Measurements from ENCODE around the gene SART1. TPM values are rescaled to one million over a fixed set of nuclear protein-coding genes. Genes with fewer than 3 reads are reported as not detected.
A peak's percentile ranks its signal among the peaks of the same experiment; 100 is the strongest.
"Not testable (repeated sequence)": the region's sequence is repeated elsewhere in the genome, so short reads cannot be mapped to it uniquely, and the experiment has no call there.

Gene SART1
- total RNA-seq, 1 experiment from 2014 or later: 45.7 TPM

GRCh38 chr11:66015936-66016792, 54.6 kb downstream of the SART1 start:
- peak; percentile 74 for DNase-seq (ENCODE audit: low read depth)

- DNase-seq (ENCODE audit: low read depth): no peak
These were observed 55.3 kb downstream of the SART1 start for GRCh38 chr11:66016793-66017177.

DNA sequence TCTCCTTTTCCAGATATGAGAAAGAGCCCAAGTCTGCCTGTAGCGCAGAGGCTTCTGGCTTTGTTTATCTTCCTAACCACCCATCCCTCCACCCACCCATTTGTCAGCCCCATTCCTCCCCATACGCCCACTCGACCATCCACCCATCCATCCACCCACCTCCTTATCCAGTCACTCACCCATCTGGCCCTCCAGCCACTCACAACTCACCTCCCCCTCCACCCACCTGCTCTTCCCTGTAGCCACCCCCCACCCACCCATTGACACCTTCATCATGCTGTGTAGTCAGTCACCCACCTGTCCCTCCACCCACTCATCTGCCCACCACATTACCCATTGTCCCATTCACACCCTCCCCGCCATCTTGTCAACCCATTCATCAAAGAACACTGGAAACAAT, 55.8 kb downstream of the SART1 start:
- no peak for DNase-seq (ENCODE audit: low read depth)

- no peak for DNase-seq (ENCODE audit: low read depth)
These were observed 58.7 kb downstream of the SART1 start for GRCh38 chr11:66020212-66020611.

DNA sequence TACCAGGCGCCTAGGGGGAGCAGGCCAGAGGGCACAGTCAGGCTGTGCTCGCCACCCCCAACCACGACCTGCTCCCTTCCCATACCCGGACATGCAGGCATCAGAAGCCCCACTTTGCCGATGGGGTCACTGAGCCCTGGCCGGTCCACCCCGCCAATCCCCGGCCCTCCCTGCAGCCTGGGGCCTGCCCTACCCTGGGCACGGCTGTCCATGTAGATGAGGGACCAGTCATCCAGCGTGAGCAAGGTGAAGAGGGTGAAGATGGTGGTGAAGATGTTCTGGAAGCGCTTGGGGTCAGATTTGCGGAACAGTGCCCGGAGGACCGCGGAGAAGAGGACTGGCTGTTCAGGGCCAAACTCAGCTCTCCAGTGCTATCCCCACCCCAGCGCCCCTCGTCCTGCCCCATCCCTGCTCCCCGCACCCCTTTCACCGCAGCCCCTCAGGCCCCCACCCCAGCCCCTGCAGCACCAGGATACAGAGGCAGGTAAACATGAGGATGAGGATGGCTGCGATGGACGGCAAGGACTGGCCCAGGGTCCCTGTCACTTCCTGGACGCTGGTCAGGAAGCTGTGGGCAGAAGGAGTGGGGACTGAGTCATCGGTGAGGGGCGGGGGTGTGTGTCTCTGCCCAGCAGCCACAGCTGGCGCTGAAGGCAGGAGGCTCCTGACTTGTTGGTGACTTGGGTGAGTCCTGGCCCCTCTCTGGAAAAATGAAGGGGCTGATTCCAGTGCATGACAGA, 59.3 kb downstream of the SART1 start:
- DNase-seq (ENCODE audit: low read depth): peak; percentile 88

- DNase-seq (ENCODE audit: low read depth): peak; percentile 61
These were observed 61.1 kb downstream of the SART1 start for GRCh38 chr11:66022401-66023185.

- DNase-seq (ENCODE audit: low read depth): not testable (repeated sequence)
These were observed 61.6 kb downstream of the SART1 start for GRCh38 chr11:66023186-66023440.

DNA sequence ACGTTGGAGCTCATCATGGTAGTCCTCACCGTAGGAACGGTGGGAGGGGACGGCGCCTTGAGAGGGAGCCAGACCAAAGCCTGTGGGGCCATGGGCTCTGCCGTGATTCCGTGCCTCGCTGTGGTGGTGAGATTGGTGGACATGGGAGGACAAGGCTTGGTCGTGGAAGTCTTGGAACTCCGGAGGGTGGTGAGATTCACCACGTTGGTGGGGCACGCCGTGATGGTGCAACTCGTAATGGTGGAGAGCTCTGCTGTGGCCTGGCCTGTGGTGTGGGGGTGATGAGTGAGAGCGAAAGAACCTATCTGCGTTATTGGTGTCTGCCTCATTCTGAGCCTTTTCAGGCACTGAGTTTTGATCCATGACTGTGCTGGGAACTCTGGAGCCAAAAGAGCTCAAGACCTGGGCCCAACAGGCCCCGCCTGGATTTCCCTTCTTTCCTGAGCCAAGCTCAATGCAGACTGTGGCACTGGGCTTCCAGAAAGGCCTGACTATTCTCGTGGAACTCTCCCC, 64.5 kb downstream of the SART1 start, which contains the start of gene CATSPER1:
TSS of gene CATSPER1 (minus strand) at position 463 of the 513 bp plus-strand sequence. CDS start at position 363, 100 bp downstream.
- DNase-seq (ENCODE audit: low read depth): no peak

Other genes with a start within 250 kb of the SART1 start
- gene KAT5, start 249.5 kb upstream of the SART1 start, total RNA-seq (2014; rRNA removed): 43.1 and 47.6 TPM in 2 replicates
- 76.4 and 87.5 TPM in 2 replicates for gene RNASEH2C, start 240.9 kb upstream of the SART1 start, total RNA-seq (2014; rRNA removed)
- 12.8 and 14.1 TPM in 2 replicates for gene AP5B1, start 180.8 kb upstream of the SART1 start, total RNA-seq (2014; rRNA removed)
- gene OVOL1, start 174.7 kb upstream of the SART1 start, total RNA-seq (2014; rRNA removed): not detected in 2 replicates
- 0.45 and 0.69 TPM in 2 replicates for gene SNX32, start 127.8 kb upstream of the SART1 start, total RNA-seq (2014; rRNA removed)
- gene CFL1, start 103.6 kb upstream of the SART1 start, total RNA-seq (2014; rRNA removed): 1,867 and 1,951 TPM in 2 replicates
- gene MUS81, start 101.3 kb upstream of the SART1 start, total RNA-seq (2014; rRNA removed): 49.4 and 51.7 TPM in 2 replicates
- gene EFEMP2, start 88.9 kb upstream of the SART1 start, total RNA-seq (2014; rRNA removed): 217 and 228 TPM in 2 replicates
- 0.40 TPM in 1 of 2 replicates, not detected in the other for gene CTSW, start 81.9 kb upstream of the SART1 start, total RNA-seq (2014; rRNA removed)
- gene FIBP, start 73.3 kb upstream of the SART1 start, total RNA-seq (2014; rRNA removed): 165 and 171 TPM in 2 replicates
- gene CCDC85B, start 71.1 kb upstream of the SART1 start, total RNA-seq (2014; rRNA removed): 91.2 and 95.5 TPM in 2 replicates
- gene FOSL1, start 61.3 kb upstream of the SART1 start, total RNA-seq (2014; rRNA removed): 257 and 266 TPM in 2 replicates
- gene C11orf68, start 42.7 kb upstream of the SART1 start, total RNA-seq (2014; rRNA removed): 57.1 and 69.1 TPM in 2 replicates
- gene DRAP1, start 42.3 kb upstream of the SART1 start, total RNA-seq (2014; rRNA removed): 375 and 383 TPM in 2 replicates
- 0.06 TPM in 1 of 2 replicates, not detected in the other for gene TSGA10IP, start 16.3 kb upstream of the SART1 start, total RNA-seq (2014; rRNA removed)
- 47.0 and 53.3 TPM in 2 replicates for gene EIF1AD, start 40.4 kb downstream of the SART1 start, total RNA-seq (2014; rRNA removed)
- 67.8 and 70.4 TPM in 2 replicates for gene BANF1, start 40.8 kb downstream of the SART1 start, total RNA-seq (2014; rRNA removed)
- not detected in 2 replicates for gene CST6, start 50.3 kb downstream of the SART1 start, total RNA-seq (2014; rRNA removed)
- 0.75 and 1.8 TPM in 2 replicates for gene CATSPER1, start 64.7 kb downstream of the SART1 start, total RNA-seq (2014; rRNA removed)
- not detected in 2 replicates for gene GAL3ST3, start 87.4 kb downstream of the SART1 start, total RNA-seq (2014; rRNA removed)
- 156 and 163 TPM in 2 replicates for gene SF3B2, start 90.6 kb downstream of the SART1 start, total RNA-seq (2014; rRNA removed)
- gene PACS1, start 108.5 kb downstream of the SART1 start, total RNA-seq (2014; rRNA removed): 26.0 and 30.0 TPM in 2 replicates